Measurements from ENCODE around the gene ZNF780A.

DNA sequence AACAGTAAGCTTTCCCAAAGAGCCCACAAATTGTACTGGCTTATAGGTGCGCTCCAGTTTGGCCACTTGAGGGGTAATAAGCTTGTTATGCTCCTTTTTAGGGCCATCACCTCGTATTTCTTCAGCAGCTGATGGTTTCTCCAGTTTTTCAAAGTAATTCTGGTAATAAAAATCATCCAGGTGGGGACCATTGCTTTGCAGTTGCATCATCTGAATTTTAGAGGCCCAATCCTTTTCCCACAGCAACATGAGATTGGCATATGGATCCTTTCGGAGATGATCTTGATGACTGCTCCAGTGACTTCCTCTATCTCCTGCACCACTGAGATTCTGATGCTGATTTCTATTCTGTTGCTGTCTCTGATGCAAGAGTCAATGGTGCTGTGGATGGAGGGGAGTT, 66.8 kb downstream of the ZNF780A start:
- no peak for TF ChIP-seq POLR2AphosphoS5 (IDR thresholded peaks at IDR 0.05)
- TF ChIP-seq, protein P1, sequence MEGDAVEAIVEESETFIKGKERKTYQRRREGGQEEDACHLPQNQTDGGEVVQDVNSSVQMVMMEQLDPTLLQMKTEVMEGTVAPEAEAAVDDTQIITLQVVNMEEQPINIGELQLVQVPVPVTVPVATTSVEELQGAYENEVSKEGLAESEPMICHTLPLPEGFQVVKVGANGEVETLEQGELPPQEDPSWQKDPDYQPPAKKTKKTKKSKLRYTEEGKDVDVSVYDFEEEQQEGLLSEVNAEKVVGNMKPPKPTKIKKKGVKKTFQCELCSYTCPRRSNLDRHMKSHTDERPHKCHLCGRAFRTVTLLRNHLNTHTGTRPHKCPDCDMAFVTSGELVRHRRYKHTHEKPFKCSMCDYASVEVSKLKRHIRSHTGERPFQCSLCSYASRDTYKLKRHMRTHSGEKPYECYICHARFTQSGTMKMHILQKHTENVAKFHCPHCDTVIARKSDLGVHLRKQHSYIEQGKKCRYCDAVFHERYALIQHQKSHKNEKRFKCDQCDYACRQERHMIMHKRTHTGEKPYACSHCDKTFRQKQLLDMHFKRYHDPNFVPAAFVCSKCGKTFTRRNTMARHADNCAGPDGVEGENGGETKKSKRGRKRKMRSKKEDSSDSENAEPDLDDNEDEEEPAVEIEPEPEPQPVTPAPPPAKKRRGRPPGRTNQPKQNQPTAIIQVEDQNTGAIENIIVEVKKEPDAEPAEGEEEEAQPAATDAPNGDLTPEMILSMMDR (IDR thresholded peaks at IDR 0.05), result no peak

All from stomach (tissue), 4 donors.